SK-N-SH treated with all-trans-retinoic acid at 6 μM for 48 hours (cell line): ENCODE data around the gene TSHZ3.

Source experiments
- ATAC-seq: fragments of 200-7000 bp; cut with Tn5 transposase; 3 replicates; pipeline ENCODE4 v1.9.1; 2020; ENCODE audit warnings: mild to moderate bottlenecking, moderate library complexity
- ARNTL ChIP-seq: fragments of 450-650 bp; formaldehyde crosslinking; IDR thresholded peaks from 2 replicates; pipeline ENCODE4 v1.5.0; 2020; ENCODE audit warnings: low read depth, mild to moderate bottlenecking, moderate library complexity, borderline replicate concordance
- BACH2 ChIP-seq: fragments of 250-450 bp; sonication (Bioruptor Pico); IDR thresholded peaks from 2 replicates; pipeline ENCODE4 v1.9.0; 2021; ENCODE audit warnings: mild to moderate bottlenecking, borderline replicate concordance
- CSDC2 ChIP-seq: fragments of 250-450 bp; sonication (Bioruptor Pico); IDR thresholded peaks from 2 replicates; pipeline ENCODE4 v1.5.0; 2020; ENCODE audit warnings: mild to moderate bottlenecking, moderate library complexity
- PPARA ChIP-seq: fragments of 250-450 bp; sonication (Bioruptor Pico); IDR thresholded peaks from 2 replicates; pipeline ENCODE4 v1.5.0; 2020; ENCODE audit warnings: mild to moderate bottlenecking, borderline replicate concordance
- TCF4 ChIP-seq: fragments of 250-450 bp; sonication (Bioruptor Pico); IDR thresholded peaks from 2 replicates; pipeline ENCODE4 v1.8.0; 2021; ENCODE audit warnings: mild to moderate bottlenecking, moderate library complexity, borderline replicate concordance
- ZC3H10 ChIP-seq: fragments of 250-450 bp; sonication (Bioruptor Pico); IDR thresholded peaks from 2 replicates; pipeline ENCODE4 v1.5.1; 2021; ENCODE audit warnings: mild to moderate bottlenecking, moderate library complexity
- ZFP3 ChIP-seq: fragments of 250-450 bp; sonication (Bioruptor Pico); IDR thresholded peaks from 2 replicates; pipeline ENCODE4 v1.5.0; 2020; ENCODE audit warnings: mild to moderate bottlenecking, moderate library complexity
- ZFP30 ChIP-seq: fragments of 450-650 bp; formaldehyde crosslinking; IDR thresholded peaks from 2 replicates; pipeline ENCODE4 v1.5.0; 2022; ENCODE audit warnings: mild to moderate bottlenecking, moderate library complexity
- ZNF70 ChIP-seq: fragments of 450-650 bp; formaldehyde crosslinking; IDR thresholded peaks from 2 replicates; pipeline ENCODE4 v1.5.0; 2020; ENCODE audit warnings: mild to moderate bottlenecking, moderate library complexity
- TF ChIP-seq, protein P1 (sequence below): fragments of 250-450 bp; sonication (Bioruptor Pico); IDR thresholded peaks from 2 replicates; pipeline ENCODE4 v1.8.0; 2020; ENCODE audit warnings: mild to moderate bottlenecking, moderate library complexity, borderline replicate concordance
- TF ChIP-seq, protein P2 (sequence below): fragments of 250-450 bp; sonication (Bioruptor Pico); IDR thresholded peaks from 2 replicates; pipeline ENCODE4 v1.5.0; 2020; ENCODE audit warnings: mild to moderate bottlenecking, moderate library complexity

Gene TSHZ3

DNA sequence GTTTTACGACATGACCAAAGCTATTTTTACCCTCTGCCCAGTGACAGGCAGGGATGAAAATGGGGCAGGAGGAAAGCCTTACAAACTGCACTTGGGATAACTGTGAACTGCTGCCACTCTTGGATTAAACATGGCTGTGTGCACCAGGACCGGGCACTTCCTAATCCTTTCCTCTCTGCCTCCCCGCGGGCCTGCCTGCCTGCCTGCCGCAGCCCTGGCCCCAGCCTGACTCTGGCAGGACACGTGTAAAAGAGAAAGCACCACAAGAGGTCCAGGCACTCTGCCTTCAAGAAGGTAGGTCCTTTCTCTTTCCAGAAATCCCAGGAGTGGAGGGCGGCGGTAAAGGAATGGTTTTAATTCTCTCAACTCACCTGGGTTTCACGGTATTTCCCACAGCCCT lies 4.8 kb downstream of the TSHZ3 start:
- no peak for TF ChIP-seq BACH2
- TF ChIP-seq ZC3H10 = no peak
- TF ChIP-seq ARNTL (CRISPR knock-in tag) = no peak
- no peak for ATAC-seq

DNA sequence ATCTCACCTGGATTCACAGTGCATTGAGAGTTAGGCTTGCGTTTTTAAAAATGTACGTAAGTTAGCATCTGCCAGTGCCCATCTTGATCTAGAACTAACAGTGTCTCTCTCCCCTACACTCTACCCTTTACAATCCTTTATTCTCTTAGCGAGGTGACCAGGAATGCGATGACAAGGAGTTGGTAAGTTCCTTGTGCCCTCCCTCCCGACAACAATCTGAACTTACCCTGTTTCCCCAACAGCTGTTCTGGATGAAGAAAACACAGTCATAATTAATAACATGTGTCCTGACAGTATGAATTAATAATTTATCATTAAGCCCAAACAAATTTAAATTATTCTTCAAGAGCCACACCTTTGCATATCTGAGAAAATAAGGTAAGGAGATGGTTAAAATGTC lies 6.3 kb downstream of the TSHZ3 start:
- ATAC-seq = no peak
- TF ChIP-seq TCF4 = peak; percentile 21; the same call in 1 of the 2 replicates
- no peak for TF ChIP-seq PPARA (CRISPR knock-in tag)
- TF ChIP-seq, all 23 proteins: peak for 1

DNA sequence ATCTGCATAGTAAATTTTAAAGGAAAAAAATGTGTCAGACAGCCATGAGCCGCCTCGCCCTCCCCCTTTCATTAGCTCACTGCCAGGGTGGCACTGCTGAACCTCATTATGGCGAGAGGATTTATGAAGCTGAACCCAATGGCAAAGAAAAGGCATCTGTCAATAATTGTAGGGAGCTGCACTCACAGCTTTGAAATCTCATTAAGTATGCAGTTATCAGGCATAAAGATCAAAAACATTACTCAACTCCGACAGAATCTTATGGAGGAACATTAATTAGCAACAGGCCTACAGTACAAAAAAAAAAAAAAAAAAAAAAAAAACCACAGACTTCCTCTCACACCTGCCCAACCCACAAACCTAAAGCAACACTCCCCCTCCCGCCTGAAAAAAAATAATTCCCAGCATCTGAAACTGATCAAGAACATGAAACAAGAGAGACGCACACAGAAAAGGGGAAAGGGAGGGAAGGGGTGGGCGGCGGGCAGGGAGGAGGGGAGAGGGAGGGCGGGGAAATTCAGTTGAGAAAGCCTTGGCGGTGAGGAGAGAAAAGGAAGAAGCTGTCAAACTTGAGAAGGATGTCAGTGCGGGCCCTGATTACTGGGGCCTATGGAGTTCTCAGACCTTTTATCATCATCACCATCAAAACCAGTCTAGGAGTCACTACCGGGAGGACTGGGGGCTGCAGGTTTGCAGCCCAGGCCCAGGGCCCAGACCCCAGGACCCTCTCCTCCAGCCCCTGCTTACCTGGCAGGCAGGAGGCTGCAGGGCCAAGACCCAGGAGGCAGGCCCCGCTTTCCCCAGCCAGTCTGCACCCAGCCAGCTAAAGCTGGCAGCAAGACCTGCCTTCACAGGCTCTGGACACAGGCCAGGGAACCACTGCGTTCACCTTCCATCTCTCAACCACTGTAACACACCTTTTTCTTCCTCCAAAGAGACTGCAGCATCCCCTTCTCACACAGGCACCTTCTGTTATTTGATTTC lies 8.9 kb downstream of the TSHZ3 start:
- peak; percentile 66 for ATAC-seq
- TF ChIP-seq ARNTL (CRISPR knock-in tag) (no peak), ZFP30 (no peak), TCF4 (peak; percentile 89)
- TF ChIP-seq, protein P1, sequence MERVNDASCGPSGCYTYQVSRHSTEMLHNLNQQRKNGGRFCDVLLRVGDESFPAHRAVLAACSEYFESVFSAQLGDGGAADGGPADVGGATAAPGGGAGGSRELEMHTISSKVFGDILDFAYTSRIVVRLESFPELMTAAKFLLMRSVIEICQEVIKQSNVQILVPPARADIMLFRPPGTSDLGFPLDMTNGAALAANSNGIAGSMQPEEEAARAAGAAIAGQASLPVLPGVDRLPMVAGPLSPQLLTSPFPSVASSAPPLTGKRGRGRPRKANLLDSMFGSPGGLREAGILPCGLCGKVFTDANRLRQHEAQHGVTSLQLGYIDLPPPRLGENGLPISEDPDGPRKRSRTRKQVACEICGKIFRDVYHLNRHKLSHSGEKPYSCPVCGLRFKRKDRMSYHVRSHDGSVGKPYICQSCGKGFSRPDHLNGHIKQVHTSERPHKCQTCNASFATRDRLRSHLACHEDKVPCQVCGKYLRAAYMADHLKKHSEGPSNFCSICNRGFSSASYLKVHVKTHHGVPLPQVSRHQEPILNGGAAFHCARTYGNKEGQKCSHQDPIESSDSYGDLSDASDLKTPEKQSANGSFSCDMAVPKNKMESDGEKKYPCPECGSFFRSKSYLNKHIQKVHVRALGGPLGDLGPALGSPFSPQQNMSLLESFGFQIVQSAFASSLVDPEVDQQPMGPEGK = no peak
- TF ChIP-seq, protein P2, sequence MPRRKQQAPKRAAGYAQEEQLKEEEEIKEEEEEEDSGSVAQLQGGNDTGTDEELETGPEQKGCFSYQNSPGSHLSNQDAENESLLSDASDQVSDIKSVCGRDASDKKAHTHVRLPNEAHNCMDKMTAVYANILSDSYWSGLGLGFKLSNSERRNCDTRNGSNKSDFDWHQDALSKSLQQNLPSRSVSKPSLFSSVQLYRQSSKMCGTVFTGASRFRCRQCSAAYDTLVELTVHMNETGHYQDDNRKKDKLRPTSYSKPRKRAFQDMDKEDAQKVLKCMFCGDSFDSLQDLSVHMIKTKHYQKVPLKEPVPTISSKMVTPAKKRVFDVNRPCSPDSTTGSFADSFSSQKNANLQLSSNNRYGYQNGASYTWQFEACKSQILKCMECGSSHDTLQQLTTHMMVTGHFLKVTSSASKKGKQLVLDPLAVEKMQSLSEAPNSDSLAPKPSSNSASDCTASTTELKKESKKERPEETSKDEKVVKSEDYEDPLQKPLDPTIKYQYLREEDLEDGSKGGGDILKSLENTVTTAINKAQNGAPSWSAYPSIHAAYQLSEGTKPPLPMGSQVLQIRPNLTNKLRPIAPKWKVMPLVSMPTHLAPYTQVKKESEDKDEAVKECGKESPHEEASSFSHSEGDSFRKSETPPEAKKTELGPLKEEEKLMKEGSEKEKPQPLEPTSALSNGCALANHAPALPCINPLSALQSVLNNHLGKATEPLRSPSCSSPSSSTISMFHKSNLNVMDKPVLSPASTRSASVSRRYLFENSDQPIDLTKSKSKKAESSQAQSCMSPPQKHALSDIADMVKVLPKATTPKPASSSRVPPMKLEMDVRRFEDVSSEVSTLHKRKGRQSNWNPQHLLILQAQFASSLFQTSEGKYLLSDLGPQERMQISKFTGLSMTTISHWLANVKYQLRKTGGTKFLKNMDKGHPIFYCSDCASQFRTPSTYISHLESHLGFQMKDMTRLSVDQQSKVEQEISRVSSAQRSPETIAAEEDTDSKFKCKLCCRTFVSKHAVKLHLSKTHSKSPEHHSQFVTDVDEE (CRISPR knock-in tag) = peak; percentile 92; the same call in 1 of the 2 replicates

DNA sequence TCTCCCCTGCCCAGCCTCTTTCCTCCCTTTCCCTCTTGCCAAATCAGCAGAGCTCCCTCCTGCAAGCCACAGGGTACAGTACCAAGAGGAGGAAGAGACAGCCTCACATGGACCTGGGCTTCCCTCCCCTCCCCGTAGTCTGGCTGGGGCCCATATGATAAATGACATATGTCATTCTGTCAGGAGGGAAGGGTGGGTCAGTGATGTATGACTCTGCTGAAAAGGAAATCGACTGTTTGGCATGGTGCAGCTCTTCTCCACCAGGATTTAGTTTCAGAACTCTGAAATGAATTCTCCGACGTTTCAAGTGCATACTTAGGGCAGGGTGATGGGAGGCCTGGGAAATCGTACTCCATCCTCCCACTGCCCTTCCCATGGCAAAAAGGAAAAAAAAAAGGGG lies 9.8 kb downstream of the TSHZ3 start:
- ATAC-seq = peak; percentile 76
- TF ChIP-seq CSDC2 (CRISPR knock-in tag) (no peak), ZNF70 (CRISPR knock-in tag) (peak; percentile 56)
- TF ChIP-seq, protein P2 (CRISPR knock-in tag) = peak; percentile 38; the same call in 1 of the 2 replicates

DNA sequence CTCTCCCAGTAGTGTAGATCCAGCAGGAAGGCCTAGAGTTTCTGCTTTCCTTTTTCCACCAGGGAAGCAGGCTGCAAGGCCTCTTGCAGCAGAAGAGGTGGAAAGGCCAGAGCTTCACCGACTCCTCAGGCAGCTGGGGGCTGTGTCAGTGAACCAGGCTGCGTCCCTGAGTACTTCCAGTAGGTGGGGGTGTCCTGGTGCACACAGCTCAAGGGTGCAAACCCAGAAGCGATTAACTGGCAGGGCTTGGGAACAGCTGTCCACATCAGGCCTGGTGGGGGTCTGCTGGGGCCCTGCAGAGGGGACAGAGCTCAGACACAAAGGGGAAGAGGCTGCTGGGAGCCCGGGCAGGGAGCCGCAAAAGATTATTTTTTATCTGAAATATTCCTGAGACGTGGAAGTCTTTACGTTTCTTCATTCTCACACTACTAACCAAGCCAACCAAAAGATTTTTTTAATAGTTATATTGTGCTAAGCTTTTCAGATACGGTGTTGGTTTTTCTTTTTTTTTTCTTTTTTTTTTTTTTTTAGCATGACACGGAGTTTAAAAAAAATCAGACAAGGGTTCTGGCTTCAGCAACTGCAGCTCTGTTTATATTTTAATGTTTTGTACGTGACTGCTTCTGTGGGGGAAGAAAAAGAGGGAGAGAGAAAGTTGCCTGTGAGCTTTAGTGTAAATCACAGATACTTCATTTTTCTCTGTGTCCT lies 11.0 kb downstream of the TSHZ3 start:
- TF ChIP-seq, protein P2 (CRISPR knock-in tag) = peak; percentile 35; the same call in 1 of the 2 replicates
- TF ChIP-seq TCF4 (peak; percentile 27; the same call in 1 of the 2 replicates), ZFP3 (CRISPR knock-in tag) (no peak)
- TF ChIP-seq, all 23 proteins: peak for 2
- peak; percentile 63 for ATAC-seq
